Hindlimb muscle (tissue), 1 donor: ENCODE results near the gene ACOT11. TPM values are rescaled to one million over a fixed set of nuclear protein-coding genes. Genes with fewer than 3 reads are reported as not detected.

Source experiments
- DNase-seq: peaks from one replicate; pipeline ENCODE4 v3.0.0-alpha.2; 2013
- polyA plus RNA-seq: library from polyadenylated mRNA; unstranded; fragments of 120-200 nt; gene quantifications from one replicate; pipeline ENCODE4 v1.2.1, GENCODE V29; 2013; ENCODE audit not compliant: insufficient read length

The ACOT11 gene
- polyA plus RNA-seq, 1 donor: 7.2 TPM

DNA sequence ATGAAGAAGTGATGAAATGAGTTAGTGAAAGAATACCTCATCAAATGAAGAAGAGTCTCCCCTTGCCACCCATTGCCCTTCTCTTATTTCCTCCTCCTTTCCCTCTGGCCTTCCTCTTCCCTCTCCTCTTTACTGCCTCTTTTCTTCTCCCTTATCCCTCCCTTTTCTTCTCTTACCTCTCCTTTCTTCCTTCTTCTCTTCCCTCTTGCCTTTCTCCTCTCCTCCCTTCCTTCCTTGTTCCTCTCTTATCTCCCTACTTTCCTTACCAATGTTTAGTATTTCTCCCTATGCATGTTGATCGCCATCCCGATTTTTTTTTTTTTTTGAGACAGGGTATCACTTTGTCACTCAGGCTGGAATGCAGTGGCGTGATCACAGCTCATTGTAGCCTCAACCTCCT, 102.4 kb downstream of the ACOT11 start:
- DNase-seq: no peak

DNA sequence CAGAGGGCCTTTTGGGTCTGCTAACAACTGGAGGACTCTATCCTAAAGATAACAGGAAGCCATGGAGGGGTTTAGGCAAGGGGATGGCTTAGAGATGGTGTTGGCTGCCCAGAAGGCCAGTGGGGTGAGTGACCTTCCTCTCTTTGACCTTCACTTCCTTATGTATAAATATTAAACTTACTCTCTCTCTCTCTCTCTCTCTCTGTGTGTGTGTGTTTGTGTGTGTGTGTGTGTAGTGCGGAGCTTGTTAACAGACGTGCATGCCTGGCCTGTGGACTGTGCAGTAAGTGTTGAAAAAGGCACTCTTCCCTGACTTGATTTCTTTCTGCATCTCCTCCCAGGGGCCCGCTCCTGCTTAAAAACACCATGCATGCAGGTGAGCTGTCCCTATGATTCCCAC, 103.6 kb downstream of the ACOT11 start:
- no peak for DNase-seq

DNA sequence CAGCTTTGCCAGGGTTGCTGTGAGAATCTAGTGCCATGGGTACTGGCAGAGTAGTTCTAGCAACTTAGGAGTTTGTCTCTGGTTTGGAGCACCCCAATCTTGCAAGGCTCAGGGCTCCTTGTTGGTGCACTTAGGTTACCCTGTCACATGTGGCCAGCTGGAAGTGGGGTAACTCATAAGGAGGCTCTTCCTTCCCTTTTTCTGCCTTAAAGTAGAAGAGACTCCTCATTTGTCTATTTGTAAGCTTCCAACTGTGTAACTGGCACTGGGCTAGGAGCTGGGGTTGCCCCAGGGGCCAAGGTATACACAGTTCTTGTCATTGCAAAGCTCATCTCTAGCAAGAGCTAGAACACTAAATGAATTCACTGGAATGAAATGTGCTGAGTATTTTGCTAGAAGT, 104.1 kb downstream of the ACOT11 start:
- no peak for DNase-seq

DNA sequence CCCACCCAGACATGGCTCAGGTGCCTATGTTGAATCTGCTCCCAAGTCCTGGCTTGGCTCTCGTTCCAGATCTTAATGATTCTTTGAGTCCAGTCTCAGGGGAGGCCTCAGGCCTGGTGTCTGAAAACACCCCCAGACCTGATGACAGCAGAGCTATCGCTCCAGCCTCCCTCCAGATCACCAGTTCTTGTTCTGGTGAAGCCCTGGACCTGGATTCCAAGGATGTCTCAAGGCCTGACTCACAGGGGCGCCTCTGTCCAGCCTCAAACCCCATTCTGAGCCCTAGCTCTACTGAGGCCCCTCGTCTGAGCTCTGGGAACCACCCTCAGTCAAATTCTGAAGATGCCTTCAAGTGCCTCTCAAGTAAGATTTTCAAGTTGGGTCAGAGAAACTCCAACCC, 105.0 kb downstream of the ACOT11 start:
- no peak for DNase-seq

DNA sequence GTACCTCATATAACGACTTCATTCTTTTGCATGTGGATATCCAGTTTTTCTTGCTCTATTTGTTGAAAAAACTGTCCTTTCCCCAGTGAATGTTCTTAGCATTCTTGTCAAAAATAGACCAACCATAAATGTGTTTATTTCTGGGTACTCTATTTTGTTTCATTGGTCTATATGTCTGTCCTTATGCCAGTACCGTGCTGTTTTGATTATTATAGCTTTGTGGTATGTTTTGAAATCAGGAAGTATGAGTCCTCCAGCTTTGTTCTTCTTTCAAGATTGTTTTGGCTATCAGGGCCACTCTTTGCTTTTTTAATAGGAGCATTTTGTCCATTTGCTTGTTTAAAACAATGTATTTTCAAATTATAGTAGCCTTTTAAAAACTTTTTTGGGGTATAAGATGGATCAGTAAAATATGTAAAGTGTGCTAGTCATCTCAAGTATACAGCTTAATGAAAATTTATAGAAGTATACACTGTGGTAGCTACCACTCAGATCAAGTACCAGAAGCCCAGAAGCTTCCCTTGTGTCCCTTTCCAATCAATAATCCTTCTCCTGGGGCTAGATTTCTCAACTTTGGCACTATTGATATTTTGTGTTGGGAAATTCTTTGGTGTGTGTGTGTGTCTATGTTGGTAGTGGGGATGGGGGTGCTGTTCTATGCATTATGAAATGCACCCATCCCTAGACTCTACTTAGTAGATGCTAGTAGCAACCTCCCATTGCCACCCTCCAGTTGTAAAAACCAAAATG, 110.3 kb downstream of the ACOT11 start:
- DNase-seq: no peak

Other genes starting within 250 kb of the ACOT11 start
- gene SSBP3, start 141.8 kb upstream of the ACOT11 start, polyA plus RNA-seq: 67.2 TPM
- 0.85 TPM for gene FAM151A, start 75.3 kb downstream of the ACOT11 start, polyA plus RNA-seq
- gene MROH7, start 93.6 kb downstream of the ACOT11 start, polyA plus RNA-seq: 5.9 TPM
- gene TTC4, start 167.6 kb downstream of the ACOT11 start, polyA plus RNA-seq: 26.3 TPM
- gene PARS2, start 216.3 kb downstream of the ACOT11 start, polyA plus RNA-seq: 4.5 TPM